Mucosa of descending colon (tissue), 3 donors: ENCODE data around the gene TBC1D32. TPM values are rescaled to one million over a fixed set of nuclear protein-coding genes. Genes with fewer than 3 reads are reported as not detected.
"Not testable (repeated sequence)": the region's sequence is repeated elsewhere in the genome, so short reads cannot be mapped to it uniquely, and the experiment has no call there.

Experiments
- ATAC-seq: fragments of 200-7000 bp; cut with Tn5 transposase; one replicate; pipeline ENCODE4 v1.9.1; 2020; ENCODE audit warnings: mild to moderate bottlenecking, moderate library complexity
- DNase-seq, 3 donors: peaks; one replicate each; pipeline ENCODE4 v3.0.0-alpha.2; 2020
- H3K36me3 ChIP-seq: fragments of 200-600 bp; one replicate; pipeline ENCODE4 v1.8.0; 2021; ENCODE audit warnings: low read depth, mild to moderate bottlenecking
- H3K4me1 ChIP-seq: fragments of 200-600 bp; one replicate; pipeline ENCODE4 v1.8.0; 2021; ENCODE audit warnings: low read depth, mild to moderate bottlenecking
- H3K4me3 ChIP-seq: fragments of 200-600 bp; one replicate; pipeline ENCODE4 v1.8.0; 2021; ENCODE audit warnings: mild to moderate bottlenecking
- H3K9me3 ChIP-seq: fragments of 200-600 bp; one replicate; pipeline ENCODE4 v1.8.0; 2021; ENCODE audit warnings: mild to moderate bottlenecking
- intact Hi-C, 2 donors: fragments of 100-400 bp; cut with DNase I in 1 of 2; cut with micrococcal nuclease in 1 of 2; formaldehyde crosslinking; loops; one replicate each; pipeline versions ENCODE4 v1.11.0 to v1.11.1; 2022; cut with DNase I, micrococcal nuclease
- total RNA-seq, 3 donors: library from RNA; stranded (reverse); fragmentation: NEBNext Ultra II Directional in 2 of 3; extraction: Animal tissue kit (Norgen Biotek cat#: 25700) in 2 of 3; gene quantifications; one replicate each; pipeline versions ENCODE4 v1.2.1 to v1.2.4, GENCODE V29; 2021 to 2023
- TF ChIP-seq, protein P1 (sequence below): fragments of 200-600 bp; IDR thresholded peaks from one replicate; pipeline ENCODE4 v1.8.0; 2022; ENCODE audit warnings: antibody characterized with exemption, mild to moderate bottlenecking
- donor health status: DM: no; HTN: no; CAD: no; lungs with moderate emphysema.
- donor health status: DM: no; HTN: no; CAD: no.
- donor health status: DM: no; HTN: yes; CAD: no.

The TBC1D32 gene
- total RNA-seq, 3 donors from 2014 or later = 6.0 to 13.2 (median 8.6) TPM

DNA sequence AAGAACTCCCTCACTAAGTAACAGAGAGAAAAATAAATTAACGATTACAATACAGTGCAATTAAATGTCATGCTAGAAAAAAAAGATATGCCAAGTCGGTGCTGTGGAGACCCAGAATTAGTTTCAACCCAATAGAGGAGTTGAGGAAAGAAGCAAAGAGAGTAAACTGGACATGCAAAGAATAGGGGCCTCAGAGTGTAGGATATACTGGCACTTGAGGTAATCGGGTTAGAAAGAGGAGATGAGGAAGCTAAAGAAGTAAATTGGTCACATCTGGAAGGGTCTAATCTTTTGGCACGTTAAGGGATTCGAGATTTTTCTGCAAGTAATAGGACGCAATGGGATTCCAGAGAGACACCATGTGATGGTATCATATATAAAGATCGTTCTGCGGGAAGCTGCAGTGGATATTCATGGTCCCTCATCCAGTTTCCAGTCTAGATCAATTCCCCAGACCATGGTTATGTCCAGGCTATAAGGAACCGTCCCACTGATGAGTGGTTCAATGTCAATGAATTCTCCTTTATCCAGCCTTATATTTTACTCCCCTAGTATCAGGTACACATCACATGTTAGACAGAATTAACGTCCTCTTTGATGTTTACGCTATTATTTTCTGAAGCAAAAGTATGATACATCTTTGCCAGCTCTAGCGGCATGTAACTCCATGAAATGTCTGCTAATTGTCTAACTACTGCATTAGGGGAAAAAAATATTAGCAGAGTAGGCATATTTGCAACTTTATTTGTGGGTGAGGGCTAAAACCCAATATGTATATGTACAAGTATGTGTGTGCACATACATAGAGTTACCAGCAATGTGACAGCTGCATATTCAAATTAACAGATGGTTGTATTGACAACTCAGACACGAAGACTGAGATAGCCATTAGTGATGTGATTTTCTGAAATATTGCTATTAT lies 1.1 kb upstream of the TBC1D32 start:
- TF ChIP-seq, protein P1, sequence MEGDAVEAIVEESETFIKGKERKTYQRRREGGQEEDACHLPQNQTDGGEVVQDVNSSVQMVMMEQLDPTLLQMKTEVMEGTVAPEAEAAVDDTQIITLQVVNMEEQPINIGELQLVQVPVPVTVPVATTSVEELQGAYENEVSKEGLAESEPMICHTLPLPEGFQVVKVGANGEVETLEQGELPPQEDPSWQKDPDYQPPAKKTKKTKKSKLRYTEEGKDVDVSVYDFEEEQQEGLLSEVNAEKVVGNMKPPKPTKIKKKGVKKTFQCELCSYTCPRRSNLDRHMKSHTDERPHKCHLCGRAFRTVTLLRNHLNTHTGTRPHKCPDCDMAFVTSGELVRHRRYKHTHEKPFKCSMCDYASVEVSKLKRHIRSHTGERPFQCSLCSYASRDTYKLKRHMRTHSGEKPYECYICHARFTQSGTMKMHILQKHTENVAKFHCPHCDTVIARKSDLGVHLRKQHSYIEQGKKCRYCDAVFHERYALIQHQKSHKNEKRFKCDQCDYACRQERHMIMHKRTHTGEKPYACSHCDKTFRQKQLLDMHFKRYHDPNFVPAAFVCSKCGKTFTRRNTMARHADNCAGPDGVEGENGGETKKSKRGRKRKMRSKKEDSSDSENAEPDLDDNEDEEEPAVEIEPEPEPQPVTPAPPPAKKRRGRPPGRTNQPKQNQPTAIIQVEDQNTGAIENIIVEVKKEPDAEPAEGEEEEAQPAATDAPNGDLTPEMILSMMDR = no peak
- ATAC-seq = peak; percentile 2
- DNase-seq = no peak

DNA sequence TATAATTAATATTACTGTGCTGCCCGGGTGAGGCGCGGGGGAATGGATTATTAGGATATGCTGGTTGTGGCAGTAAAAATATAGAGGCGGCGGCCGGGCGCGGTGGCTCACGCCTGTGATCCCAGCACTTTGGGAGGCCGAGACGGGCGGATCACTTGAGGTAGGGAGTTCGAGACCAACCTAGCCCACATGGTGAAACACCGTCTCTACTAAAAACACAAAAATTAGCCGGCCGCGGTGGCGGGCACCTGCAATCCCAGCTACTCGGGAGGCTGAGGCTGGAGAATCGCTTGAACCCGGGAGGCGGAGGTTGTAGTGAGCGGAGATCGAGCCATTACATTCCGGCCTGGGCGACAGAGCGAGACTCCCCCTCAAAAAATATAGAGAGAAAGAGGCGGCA lies 586 bp downstream of the TBC1D32 start:
- ATAC-seq, H3K4me3 ChIP-seq, H3K9me3 ChIP-seq, H3K36me3 ChIP-seq, H3K4me1 ChIP-seq, intact Hi-C loops: not testable (repeated sequence)
- DNase-seq = peak; percentile 12 to 52 (median 47)

More for the DNA sequence above, 1.1 kb upstream of the TBC1D32 start:
- Histone ChIP-seq H3K4me1 (peaks cover 5% of the 10 kb centered on the region), H3K9me3 (no peaks in the 10 kb centered on the region), H3K4me3 (peak overlapping the region; percentile 75), H3K36me3 (no peaks in the 10 kb centered on the region)
- intact Hi-C loops = no loop called here

DNA sequence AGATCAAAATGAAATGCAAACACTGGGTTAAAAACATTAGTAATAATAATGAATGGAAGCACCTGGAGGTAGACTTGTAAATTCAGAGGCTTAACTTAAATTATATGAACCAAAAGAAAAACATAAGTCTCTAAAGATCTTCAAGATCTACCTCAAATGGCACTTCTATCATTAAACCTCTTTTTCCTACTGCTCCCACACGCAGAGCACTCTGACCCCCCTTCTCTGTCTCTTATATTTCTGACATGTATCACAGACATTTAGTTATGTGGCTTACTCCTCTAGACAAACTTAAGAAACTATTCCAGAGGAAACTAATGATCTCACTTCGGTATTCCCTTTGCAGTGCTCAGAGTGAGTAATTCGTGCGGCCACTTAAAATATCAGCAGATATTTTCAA lies 1.1 kb downstream of the TBC1D32 start:
- no peak for ATAC-seq
- TF ChIP-seq, protein P1 = no peak
- no peaks in the 10 kb centered on the region for H3K36me3 ChIP-seq

GRCh38 chr6:121330516-121330915 lies 3.8 kb downstream of the TBC1D32 start:
- intact Hi-C loops = no loop called here

More for the DNA sequence above, 1.1 kb downstream of the TBC1D32 start:
- H3K4me3 ChIP-seq = no peak overlapping the region
- no peak for DNase-seq
- intact Hi-C loops = no loop called here
- no peaks in the 10 kb centered on the region for H3K9me3 ChIP-seq
- peaks cover 5% of the 10 kb centered on the region for H3K4me1 ChIP-seq

DNA sequence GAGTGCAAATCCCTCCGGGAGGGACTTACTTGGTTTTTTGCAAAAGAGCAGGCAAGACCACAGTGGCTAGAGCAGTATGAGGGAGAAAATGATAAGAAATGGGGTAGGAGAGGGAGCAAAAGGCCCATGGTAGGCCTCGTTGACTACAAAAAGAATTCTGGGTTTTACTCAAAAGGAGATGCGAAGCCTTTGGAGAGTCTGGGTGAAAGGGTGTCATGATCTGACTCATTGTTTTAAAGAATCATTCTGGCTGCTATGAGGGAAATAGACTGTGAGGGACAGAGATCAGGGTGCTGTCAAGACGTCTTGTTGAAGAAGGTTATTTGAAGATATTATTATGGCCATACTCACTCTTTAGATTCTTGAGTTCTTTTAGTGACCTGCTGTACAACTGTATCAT lies 13.0 kb downstream of the TBC1D32 start:
- Histone ChIP-seq H3K9me3 (no peaks in the 10 kb centered on the region), H3K4me1 (no peaks in the 10 kb centered on the region), H3K4me3 (no peak overlapping the region), H3K36me3 (no peaks in the 10 kb centered on the region)
- DNase-seq (no peak), ATAC-seq (no peak)
- TF ChIP-seq, protein P1 = no peak
- intact Hi-C loops = no loop called here

More at GRCh38 chr6:121330516-121330915, 3.8 kb downstream of the TBC1D32 start:
- ATAC-seq (no peak), DNase-seq (no peak)
- H3K9me3 ChIP-seq = no peaks in the 10 kb centered on the region
- peaks cover 5% of the 10 kb centered on the region for H3K4me1 ChIP-seq
- no peaks in the 10 kb centered on the region for H3K36me3 ChIP-seq
- no peak overlapping the region for H3K4me3 ChIP-seq
- TF ChIP-seq, protein P1 = no peak

GRCh38 chr6:121319603-121320002 lies 14.7 kb downstream of the TBC1D32 start:
- Histone ChIP-seq H3K9me3 (no peaks in the 10 kb centered on the region), H3K4me1 (peaks cover 6% of the 10 kb centered on the region), H3K36me3 (no peaks in the 10 kb centered on the region), H3K4me3 (no peak overlapping the region)
- DNase-seq (no peak), ATAC-seq (no peak)
- intact Hi-C loops = loop anchor here in 1 of 2 donors (10.0 kb wide), 1 partner anchor 75 kb away; no protein-coding TSS in a partner anchor
- TF ChIP-seq, protein P1 = no peak
